Loucy (cell line): ENCODE data around the gene ZSCAN9.

ENCODE experiments used
- H2AFZ ChIP-seq: fragments of 200-600 bp; sonication (generic); 2 replicates; pipeline ENCODE4 v1.6.0; 2016; ENCODE audit warnings: antibody characterized with exemption, mild to moderate bottlenecking, low read length, moderate library complexity
- H3F3A ChIP-seq: fragments of 200-600 bp; 2 replicates; pipeline ENCODE4 v1.6.0; 2016; ENCODE audit warnings: antibody characterized with exemption, low read depth, mild to moderate bottlenecking
- H3K27me3 ChIP-seq: fragments of 200-600 bp; sonication (generic); 2 replicates; pipeline ENCODE4 v1.6.1; 2014; ENCODE audit warnings: low read length, mild to moderate bottlenecking; ENCODE audit not compliant: insufficient read depth, poor library complexity, severe bottlenecking
- H3K36me3 ChIP-seq: fragments of 200-600 bp; sonication (generic); 2 replicates; pipeline ENCODE4 v1.6.1; 2016; ENCODE audit warnings: low read length; ENCODE audit not compliant: insufficient read depth
- H3K4me1 ChIP-seq: fragments of 200-600 bp; sonication (generic); 2 replicates; pipeline ENCODE4 v1.5.1; 2014; ENCODE audit warnings: low read length, mild to moderate bottlenecking; ENCODE audit not compliant: insufficient read depth, poor library complexity, severe bottlenecking
- H3K4me2 ChIP-seq: fragments of 200-600 bp; sonication (generic); 2 replicates; pipeline ENCODE4 v1.6.0; 2014; ENCODE audit warnings: antibody characterized with exemption, low read length, low read depth, mild to moderate bottlenecking; ENCODE audit not compliant: poor library complexity, severe bottlenecking
- H3K4me3 ChIP-seq: fragments of 200-600 bp; sonication (generic); 2 replicates; pipeline ENCODE4 v1.5.1; 2014; ENCODE audit warnings: low read length, mild to moderate bottlenecking, mixed read lengths; ENCODE audit not compliant: poor library complexity, severe bottlenecking
- H3K79me2 ChIP-seq: fragments of 200-600 bp; sonication (generic); 2 replicates; pipeline ENCODE4 v1.6.1; 2014; ENCODE audit warnings: low read length; ENCODE audit not compliant: insufficient read depth
- H3K9ac ChIP-seq: fragments of 200-600 bp; sonication (generic); 2 replicates; pipeline ENCODE4 v1.6.0; 2014; ENCODE audit warnings: mild to moderate bottlenecking, low read depth, low read length, moderate library complexity; ENCODE audit not compliant: poor library complexity, severe bottlenecking
- H3K9me2 ChIP-seq: fragments of 200-600 bp; sonication (generic); replicated peaks from 2 replicates; pipeline ENCODE4 v1.6.1; 2016; ENCODE audit warnings: low read depth, low read length, mixed read lengths
- H3K9me3 ChIP-seq: fragments of 200-600 bp; sonication (generic); 2 replicates; pipeline ENCODE4 v1.6.1; 2014; ENCODE audit warnings: mild to moderate bottlenecking, antibody characterized with exemption, low read length, low read depth; ENCODE audit not compliant: insufficient read depth
- H4K20me1 ChIP-seq: fragments of 200-600 bp; sonication (generic); 2 replicates; pipeline ENCODE4 v1.6.0; 2014; ENCODE audit warnings: antibody characterized with exemption, low read length, mild to moderate bottlenecking; ENCODE audit not compliant: insufficient read depth, poor library complexity, severe bottlenecking
- EZH2phosphoT487 ChIP-seq: fragments of 200-600 bp; IDR thresholded peaks from 2 replicates; pipeline ENCODE4 v1.6.1; 2018; ENCODE audit warnings: antibody characterized with exemption, mild to moderate bottlenecking, moderate library complexity, borderline replicate concordance
- TF ChIP-seq, protein P1 (sequence below): fragments of 200-600 bp; sonication (generic); conservative IDR thresholded peaks from 2 replicates; pipeline ENCODE4 v1.5.1; 2014; ENCODE audit warnings: mild to moderate bottlenecking, antibody characterized with exemption, low read length

The ZSCAN9 gene

DNA sequence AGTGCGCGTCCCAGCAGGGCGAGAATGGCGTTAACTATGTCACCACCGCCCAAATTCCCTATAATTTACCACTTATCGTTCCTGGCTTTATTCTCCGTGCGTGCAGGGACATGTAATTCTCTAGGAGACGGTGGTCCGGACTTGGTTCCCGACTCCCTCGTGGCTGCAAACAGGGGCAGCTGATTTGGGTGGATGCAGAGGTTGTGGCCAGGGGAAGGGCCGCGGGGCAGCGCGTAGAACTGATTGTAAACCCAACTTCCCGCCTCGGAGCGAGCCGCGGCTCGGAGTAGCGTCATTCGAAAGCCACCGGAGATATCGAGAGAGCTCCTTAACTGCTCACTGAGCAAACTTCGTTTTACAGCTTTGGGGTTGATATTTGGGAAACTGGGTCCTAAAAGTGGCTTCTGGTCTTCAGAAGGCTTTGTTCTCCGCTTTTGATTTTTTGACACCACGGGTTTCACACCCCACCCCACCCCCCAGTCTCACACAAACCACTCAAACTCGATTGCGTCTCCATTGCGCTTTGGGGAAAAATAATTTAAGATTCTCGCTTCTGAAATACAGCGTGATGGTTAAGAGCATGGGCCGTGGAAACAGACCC is 17.5 kb upstream of the ZSCAN9 start:
- Histone ChIP-seq H3K4me2 (no peak overlapping the region), H3K9ac (no peak overlapping the region), H3K27me3 (no peaks in the 10 kb centered on the region), H3K4me1 (peaks cover 1% of the 10 kb centered on the region), H3K79me2 (no peaks in the 10 kb centered on the region), H3K4me3 (no peak overlapping the region), H3F3A (no peaks in the 10 kb centered on the region), H3K9me2 (no peaks in the 10 kb centered on the region), H3K9me3 (no peaks in the 10 kb centered on the region), H4K20me1 (no peaks in the 10 kb centered on the region), H3K36me3 (no peaks in the 10 kb centered on the region), H2AFZ (no peak overlapping the region)
- no peak for TF ChIP-seq EZH2phosphoT487
- TF ChIP-seq, protein P1, sequence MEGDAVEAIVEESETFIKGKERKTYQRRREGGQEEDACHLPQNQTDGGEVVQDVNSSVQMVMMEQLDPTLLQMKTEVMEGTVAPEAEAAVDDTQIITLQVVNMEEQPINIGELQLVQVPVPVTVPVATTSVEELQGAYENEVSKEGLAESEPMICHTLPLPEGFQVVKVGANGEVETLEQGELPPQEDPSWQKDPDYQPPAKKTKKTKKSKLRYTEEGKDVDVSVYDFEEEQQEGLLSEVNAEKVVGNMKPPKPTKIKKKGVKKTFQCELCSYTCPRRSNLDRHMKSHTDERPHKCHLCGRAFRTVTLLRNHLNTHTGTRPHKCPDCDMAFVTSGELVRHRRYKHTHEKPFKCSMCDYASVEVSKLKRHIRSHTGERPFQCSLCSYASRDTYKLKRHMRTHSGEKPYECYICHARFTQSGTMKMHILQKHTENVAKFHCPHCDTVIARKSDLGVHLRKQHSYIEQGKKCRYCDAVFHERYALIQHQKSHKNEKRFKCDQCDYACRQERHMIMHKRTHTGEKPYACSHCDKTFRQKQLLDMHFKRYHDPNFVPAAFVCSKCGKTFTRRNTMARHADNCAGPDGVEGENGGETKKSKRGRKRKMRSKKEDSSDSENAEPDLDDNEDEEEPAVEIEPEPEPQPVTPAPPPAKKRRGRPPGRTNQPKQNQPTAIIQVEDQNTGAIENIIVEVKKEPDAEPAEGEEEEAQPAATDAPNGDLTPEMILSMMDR: no peak

DNA sequence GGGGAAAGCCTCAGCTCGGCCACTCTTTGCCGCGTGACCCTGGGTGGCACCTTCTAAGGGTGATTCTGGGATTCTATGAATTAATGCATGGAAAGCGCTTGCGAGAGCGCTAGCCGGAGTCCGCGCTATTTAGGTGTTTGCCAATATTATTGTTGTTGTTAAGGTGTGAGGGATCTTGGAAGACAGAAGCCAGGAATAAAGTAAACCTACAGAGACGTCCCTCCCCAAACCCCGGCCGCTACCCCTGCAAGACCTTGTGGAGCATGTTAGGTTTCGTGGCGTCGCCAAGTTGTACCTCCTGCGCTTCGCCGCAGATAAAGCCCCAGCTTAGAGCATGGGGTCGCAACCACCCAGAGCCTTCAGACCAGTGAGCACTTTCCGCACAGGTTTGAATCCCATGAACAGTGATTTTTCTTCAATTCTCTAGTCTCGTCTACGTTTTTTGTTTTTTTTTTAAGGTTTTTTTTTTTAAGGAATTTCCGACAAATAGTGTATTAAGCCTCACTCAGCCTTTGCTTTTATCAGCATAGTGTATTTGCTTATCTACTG is 16.9 kb upstream of the ZSCAN9 start:
- no peaks in the 10 kb centered on the region for H4K20me1 ChIP-seq
- no peaks in the 10 kb centered on the region for H3K36me3 ChIP-seq
- no peaks in the 10 kb centered on the region for H3K9me2 ChIP-seq
- no peak overlapping the region for H3K9ac ChIP-seq
- H3K4me3 ChIP-seq: no peak overlapping the region
- no peaks in the 10 kb centered on the region for H3F3A ChIP-seq
- no peaks in the 10 kb centered on the region for H3K4me1 ChIP-seq
- no peak overlapping the region for H2AFZ ChIP-seq
- TF ChIP-seq EZH2phosphoT487: no peak
- TF ChIP-seq, protein P1: no peak
- no peaks in the 10 kb centered on the region for H3K9me3 ChIP-seq
- no peaks in the 10 kb centered on the region for H3K27me3 ChIP-seq
- H3K4me2 ChIP-seq: no peak overlapping the region
- no peaks in the 10 kb centered on the region for H3K79me2 ChIP-seq

DNA sequence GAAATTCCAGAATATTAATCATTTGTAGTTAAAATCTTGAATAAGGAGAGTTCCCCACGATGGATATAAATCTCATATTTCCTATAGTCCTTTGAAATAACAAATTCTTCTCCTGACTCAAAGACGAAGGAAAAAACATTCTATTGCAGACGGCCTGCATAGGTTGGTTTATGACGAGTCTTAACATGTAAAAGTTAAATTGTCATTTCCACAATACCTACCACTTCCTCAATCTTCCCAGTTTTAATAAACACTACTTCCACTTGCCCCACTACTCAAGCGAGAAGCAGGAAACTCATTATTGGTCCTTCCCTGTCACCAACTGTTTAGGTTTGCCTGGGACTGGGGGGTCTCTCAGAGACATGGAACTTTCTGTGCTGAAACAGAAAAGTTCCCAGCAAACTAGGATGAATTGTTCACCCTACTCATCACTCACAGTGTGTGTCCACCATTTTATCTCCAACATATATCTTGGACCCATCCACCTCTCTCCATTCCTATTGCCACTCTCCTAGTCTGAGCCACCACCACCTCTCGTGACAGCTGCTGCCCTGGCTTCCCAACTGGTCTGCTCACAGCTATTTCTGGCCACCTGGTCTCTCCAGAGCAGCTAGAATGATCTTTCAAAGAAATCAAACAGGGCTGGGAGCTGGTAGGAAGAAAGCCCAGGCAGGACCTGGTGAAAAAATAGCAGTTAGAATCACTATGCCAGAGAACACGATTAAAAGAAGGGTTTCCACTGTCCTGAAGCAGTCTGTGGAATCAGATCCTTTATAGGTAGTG is 15.1 kb upstream of the ZSCAN9 start:
- Histone ChIP-seq H3K9me3 (no peaks in the 10 kb centered on the region), H3F3A (no peaks in the 10 kb centered on the region), H3K79me2 (no peaks in the 10 kb centered on the region), H3K4me3 (no peak overlapping the region), H2AFZ (no peak overlapping the region), H3K4me2 (no peak overlapping the region), H3K4me1 (no peaks in the 10 kb centered on the region), H4K20me1 (no peaks in the 10 kb centered on the region), H3K36me3 (no peaks in the 10 kb centered on the region), H3K27me3 (no peaks in the 10 kb centered on the region), H3K9ac (no peak overlapping the region), H3K9me2 (no peaks in the 10 kb centered on the region)
- TF ChIP-seq, protein P1: no peak
- TF ChIP-seq EZH2phosphoT487: no peak
